Cardiac fibroblast (primary cell): ENCODE results near the gene RRM1.
"Not testable (repeated sequence)": the region's sequence is repeated elsewhere in the genome, so short reads cannot be mapped to it uniquely, and the experiment has no call there.

Experiments used
- DNase-seq, 2 donors: peaks; one replicate each; pipeline versions ENCODE4 v3.0.0 to v3.0.0-alpha.2; 2010; ENCODE audit warnings: low read depth in 2 of 2
- H3K4me3 ChIP-seq, 2 donors: replicated peaks in 1 of 2; 1 replicate in 1 of 2; 2 replicates in 1 of 2; pipeline ENCODE4 v1.5.1; 2011; ENCODE audit warnings: low read depth in 2 of 2, low read length in 2 of 2, mild to moderate bottlenecking in 2 of 2, moderate library complexity in 1 of 2
- CTCF ChIP-seq: IDR thresholded peaks from one replicate; pipeline ENCODE4 v1.5.1; 2011; ENCODE audit warnings: low read depth, mild to moderate bottlenecking, low read length, inconsistent platforms

RRM1 gene

GRCh38 chr11:4127357-4127756 is 32.8 kb downstream of the RRM1 start:
- H3K4me3 ChIP-seq, result no peak overlapping the region
- DNase-seq, result no peak
- no peak for TF ChIP-seq CTCF

- DNase-seq, result not testable (repeated sequence)
These were observed 35.6 kb downstream of the RRM1 start for GRCh38 chr11:4130219-4130618.

GRCh38 chr11:4134806-4135205 is 40.2 kb downstream of the RRM1 start:
- no peak for TF ChIP-seq CTCF
- peak; percentile 14 to 70 for DNase-seq
- H3K4me3 ChIP-seq, result no peak overlapping the region

More at GRCh38 chr11:4130219-4130618, 35.6 kb downstream of the RRM1 start:
- not testable (repeated sequence) for H3K4me3 ChIP-seq

GRCh38 chr11:4138497-4138896 is 43.9 kb downstream of the RRM1 start:
- TF ChIP-seq CTCF, result no peak
- no peak for DNase-seq
- H3K4me3 ChIP-seq, result no peak overlapping the region

- no peak for DNase-seq
- no peak for TF ChIP-seq CTCF
- no peak overlapping the region for H3K4me3 ChIP-seq
These were observed 45.6 kb downstream of the RRM1 start for GRCh38 chr11:4140067-4140636.

- no peak for TF ChIP-seq CTCF
- DNase-seq, result no peak
- no peak overlapping the region for H3K4me3 ChIP-seq
These were observed 51.6 kb downstream of the RRM1 start for GRCh38 chr11:4146070-4146771.

- no peak for DNase-seq
- no peak for TF ChIP-seq CTCF
- no peak overlapping the region for H3K4me3 ChIP-seq
These were observed 52.1 kb downstream of the RRM1 start for GRCh38 chr11:4146772-4147098.
